ENCODE results near the gene WNT7B.
"Not testable (repeated sequence)": the region's sequence is repeated elsewhere in the genome, so short reads cannot be mapped to it uniquely, and the experiment has no call there.

The WNT7B gene

DNA sequence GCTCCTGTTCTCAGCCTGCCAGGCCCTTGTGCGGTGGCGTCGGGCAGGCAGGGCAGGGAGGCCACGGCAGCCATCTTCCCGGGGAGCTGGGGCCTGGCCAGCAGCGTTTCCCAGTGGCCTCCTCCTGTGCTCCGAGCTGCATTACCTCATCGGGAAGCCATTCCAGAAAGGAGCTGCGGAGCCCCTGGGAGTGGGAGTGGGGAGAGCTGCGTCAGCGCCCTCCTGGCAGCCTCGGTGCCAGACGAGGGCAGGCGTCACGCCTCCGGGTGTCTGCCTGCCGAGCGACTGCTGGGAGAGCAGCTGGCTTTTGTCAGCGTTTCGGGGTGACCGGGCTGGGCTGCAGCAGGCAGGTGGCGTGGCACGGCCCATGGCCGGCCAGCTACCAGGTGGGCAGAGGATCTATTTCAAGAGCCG lies 30.9 kb upstream of the WNT7B start:
- DNase-seq: no peak

- no peak for DNase-seq
These were observed 30.3 kb upstream of the WNT7B start for GRCh38 chr22:46007003-46007847.

- DNase-seq: peak; percentile 90
These were observed 29.5 kb upstream of the WNT7B start for GRCh38 chr22:46006379-46007002.

DNA sequence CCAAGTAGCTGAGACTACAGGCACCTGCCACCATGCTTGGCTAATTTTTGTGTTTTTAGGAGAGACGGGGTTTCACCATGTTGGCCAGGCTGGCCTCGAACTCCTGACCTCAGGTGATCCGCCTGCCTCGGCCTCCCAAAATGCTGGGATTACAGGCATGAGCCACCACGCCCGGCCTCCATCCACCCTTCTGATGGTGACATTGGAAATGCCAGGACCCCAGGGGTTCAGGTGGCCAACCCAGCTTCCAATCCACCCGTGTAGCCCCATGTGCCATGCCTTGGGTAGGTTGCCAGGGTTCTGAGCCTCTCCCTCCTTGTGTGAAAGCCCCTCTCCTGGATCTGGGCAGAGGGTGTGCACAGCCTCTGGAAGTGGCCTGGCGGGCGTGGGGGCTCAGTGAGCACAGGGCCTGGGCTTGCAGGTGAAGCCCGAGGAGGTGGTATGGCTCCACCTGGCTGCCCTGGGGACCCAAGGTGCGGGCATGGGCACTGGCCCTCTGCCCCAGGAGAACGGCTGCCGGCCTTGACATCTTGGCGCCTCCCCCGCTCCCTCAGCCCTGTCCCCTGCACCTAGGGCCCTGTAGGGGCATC lies 28.2 kb upstream of the WNT7B start:
- not testable (repeated sequence) for DNase-seq

GRCh38 chr22:46004105-46004866 lies 27.3 kb upstream of the WNT7B start:
- no peak for DNase-seq

GRCh38 chr22:46003271-46004091 lies 26.5 kb upstream of the WNT7B start:
- no peak for DNase-seq

DNA sequence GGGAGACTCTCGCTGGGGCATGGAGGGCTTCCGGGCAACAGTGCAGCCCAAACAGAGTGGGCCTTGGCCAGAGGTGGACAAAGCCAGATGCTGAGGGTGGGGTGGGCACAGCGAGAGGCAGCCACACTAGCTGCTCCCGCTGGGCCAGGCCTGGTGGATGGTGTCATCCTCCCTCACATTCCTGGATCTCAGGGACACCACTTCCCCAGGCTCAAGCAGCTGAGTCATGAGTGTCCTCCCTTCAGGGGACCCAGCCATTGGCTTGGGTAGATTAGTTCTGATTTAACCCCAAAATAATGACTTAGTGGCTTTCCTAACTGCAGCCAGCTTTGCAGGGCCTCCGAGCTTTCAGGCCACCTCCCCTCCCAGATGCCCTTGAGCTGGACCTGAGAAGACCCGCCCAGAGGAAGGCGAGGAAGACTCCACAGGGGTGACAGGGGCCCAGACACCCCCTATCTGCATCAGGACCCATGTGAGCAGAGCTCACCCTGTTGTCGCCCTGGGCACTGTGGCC lies 25.9 kb upstream of the WNT7B start:
- no peak for DNase-seq

- no peak for DNase-seq
These were observed 24.6 kb upstream of the WNT7B start for GRCh38 chr22:46001426-46002106.

DNA sequence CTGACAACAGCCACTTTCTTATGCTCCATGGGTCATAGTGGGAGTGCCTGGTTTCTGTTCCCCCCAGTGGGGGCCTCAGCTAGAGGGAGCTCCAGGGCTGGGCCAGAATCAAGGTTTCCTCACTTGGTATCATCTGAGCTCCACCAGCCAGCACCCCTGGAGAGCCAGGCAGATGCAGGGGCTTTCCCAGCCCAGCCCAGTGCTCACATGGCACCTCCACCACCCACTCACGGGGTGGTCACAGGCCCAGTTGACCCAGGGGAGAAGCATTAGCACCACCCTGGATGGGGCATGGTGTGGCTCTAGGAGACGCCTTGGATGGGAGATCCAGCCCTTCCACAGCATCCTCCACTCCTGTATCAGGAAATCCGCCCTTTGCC lies 24.1 kb upstream of the WNT7B start:
- no peak for DNase-seq

DNA sequence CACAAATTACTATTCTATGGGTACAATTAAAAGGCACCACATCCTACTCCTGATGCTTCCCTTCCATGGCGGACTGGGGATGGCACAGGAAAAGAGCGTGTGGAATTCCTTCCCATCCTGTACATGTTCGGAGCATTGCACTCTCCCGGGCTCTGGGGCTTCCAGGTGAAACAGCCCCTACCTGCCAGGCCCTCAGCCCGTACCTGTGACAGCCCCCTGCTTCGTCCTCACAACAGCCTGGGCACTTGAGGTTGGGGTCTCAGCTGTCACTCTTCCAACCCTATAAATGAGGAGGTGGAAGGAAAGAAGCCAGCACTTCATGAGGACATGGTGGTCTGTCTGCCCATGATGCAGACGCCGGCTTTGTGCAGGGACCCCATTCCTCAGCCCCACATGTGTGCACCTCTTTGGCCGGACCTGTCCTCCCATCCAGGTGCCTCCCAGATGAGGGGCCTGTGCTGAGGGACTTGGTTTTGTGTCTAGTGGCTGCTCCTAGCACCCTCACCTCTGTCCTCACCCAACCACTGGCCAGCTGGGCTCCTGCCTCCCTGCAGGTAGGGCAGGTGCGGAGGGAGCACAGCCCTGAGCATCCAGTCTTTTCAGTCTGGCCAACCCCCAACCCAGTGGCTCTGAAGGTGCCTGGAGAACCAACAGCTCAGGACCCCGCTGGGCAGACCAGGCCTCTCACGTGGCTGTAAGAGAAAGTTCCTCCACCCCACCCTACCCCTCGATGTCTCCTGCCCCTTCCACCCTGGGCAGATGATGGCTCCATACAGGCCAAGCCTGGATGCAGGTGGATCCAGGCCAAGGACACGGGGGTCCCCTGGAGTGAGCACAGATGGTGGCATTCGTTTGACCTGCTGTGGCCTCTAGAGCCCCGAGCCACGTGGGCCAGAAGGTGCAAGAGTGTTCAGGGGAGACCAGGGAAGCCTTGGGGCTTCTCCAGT lies 23.4 kb upstream of the WNT7B start:
- DNase-seq: no peak

- DNase-seq: no peak
These were observed 22.5 kb upstream of the WNT7B start for GRCh38 chr22:45999379-45999971.

DNA sequence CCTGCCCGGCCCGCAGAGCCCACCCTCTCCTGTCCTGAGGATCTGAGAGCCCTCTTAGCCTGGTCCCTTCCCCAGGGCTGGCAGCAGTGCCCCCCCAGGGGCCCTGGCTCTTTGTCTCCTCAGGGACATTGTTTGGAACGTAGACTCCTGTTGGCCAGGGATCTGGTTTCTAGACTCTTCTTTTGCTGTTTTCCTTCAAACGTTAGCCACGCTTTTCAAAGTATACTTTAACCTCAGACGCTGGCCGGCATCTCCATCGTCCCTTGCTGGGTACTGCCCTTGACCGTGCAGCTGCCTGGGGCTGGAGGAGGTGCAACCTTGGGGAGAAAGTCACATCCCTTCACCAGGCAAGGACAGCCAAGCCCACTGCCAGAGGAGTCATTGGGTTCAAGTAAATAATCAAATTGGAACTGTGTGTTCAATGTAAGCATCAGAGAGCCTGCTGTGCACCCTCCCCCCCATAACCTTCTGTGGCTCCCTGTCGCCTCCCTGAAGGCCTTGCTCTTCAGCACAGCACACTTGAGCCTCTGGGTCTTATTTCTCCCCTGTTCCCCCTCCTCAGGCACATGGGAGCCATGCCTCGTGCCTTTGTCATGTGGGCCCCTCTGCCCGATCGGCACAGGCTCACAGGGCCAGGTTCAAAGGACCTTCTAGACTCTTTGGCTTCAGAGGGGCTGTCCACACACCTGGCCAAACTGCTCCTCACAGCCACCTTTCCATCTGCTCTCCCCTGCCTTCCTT lies 21.8 kb upstream of the WNT7B start:
- no peak for DNase-seq

DNA sequence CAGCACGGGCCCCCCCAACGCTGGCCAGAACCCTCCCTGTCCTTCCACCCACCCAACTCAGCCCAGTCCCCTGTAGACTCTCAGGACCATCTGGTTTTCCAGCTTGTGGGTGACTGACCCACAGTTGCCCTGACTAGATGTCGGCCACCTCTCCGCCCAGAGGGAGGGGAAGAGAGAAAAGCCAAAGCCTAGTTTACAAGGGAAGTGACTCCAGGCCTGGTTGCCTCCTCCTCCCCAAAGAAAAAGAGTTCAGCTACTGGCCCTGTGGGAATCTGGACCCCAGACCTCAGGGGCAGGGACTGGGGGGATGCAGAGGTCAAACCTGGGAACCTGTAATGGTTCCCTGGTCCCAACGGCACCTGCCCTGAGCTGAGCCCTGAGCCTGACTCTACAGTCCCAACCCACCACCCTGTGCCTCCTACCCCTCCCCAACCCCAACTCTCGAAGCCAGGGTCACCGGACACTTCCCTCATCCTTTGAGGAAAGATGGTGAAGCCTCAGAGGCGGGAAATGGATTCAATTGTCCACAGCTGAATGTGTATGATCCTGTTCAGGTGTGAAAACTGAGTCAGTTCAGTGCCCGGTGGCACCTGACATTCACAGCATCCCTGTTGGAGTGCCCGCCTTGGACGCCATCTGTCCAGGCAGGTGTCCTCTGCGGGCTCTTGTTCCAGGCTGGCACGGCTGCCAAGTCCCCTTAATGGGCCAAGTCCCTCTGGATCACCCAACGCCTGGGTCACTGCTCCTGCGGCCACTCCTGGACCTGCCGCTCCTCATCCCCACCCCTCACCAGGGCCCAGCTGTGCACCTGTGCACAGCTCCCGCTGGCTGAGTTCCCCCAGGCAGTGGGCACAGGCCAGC lies 21.0 kb upstream of the WNT7B start:
- DNase-seq: no peak

DNA sequence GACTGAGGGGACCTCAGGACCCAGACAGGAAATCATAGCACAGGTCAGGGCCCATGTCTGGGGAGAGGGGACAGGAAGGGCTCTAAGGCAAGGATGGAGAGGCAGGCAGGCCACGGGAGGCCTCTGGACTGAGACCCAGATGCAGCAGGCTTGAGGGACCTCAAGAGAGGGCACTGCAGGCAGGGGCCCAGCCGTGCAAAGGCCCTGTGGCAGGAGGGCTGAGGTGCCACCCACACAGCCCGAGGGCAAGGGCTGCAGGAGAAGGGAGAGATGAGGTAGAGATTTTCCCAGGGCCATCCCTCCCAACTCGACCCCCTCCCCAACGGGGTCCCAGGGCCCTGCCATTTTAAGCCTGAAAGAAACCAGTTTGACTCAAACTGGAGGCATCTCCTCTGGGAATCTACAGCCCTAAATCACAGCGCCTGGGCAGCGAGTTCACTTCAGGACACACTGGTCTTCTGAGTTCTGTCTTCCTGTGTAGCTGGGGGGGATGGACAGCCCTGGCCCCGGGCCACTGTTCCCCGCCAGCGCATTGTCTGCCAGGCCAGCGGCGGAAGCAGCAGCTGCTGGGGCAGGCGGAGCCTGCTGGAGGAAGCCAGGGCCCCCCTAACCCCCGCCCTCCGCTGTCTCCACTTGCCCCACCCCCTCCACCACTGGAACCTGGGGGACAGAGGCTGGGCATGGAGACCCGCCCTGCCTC lies 20.3 kb upstream of the WNT7B start:
- DNase-seq: no peak

GRCh38 chr22:45996241-45997076 lies 19.5 kb upstream of the WNT7B start:
- no peak for DNase-seq

DNA sequence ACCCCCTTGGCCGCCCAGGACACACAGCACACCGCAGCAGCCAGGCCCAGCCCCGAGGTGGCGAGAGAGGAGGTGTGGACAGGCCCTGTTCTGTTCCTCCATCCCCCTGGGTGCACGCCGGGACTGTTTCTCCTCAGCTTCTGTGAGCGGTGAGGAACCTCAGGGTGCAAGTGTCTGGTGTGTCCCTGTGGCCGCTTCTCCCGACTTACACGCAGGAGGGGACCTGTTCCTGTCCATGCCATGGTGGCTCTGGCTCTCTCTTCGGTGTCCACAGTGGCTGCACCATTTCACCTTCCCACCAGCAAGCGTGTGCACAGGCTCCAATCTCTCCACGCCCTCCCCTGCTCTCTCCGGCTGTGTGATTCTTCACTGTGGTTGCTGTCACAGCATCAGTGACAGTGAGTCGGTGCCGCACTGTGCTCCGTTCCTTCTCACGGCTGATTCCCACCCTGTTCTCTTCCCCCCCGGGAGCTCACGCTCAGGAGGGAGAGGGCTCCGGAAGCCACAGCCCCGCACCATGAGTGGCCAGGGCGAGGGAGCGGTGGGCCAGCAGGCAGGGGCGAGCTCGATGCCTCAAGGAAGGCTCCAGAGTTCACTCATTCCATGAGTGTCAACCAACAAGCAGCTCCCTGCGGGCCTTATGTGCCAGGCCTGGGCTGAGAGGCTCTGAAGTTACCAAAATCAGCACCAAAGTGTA lies 18.6 kb upstream of the WNT7B start:
- no peak for DNase-seq
